KBM-7 (cell line): Measurements from ENCODE around the gene TCEA2.
A peak's percentile ranks its signal among the peaks of the same experiment; 100 is the strongest.
"Not testable (repeated sequence)": the region's sequence is repeated elsewhere in the genome, so short reads cannot be mapped to it uniquely, and the experiment has no call there.

Experiments used
- DNase-seq: peaks from one replicate; pipeline ENCODE4 v3.0.0-alpha.2; 2015
- in situ Hi-C: fragments of 300-500 bp; cut with MboI; formaldehyde crosslinking; loops from 2 replicates; pipeline ENCODE4 v1.14.3; 2020; ENCODE audit warnings: low sequenced_read_pairs, low pct_unique_long_range_greater_than_20kb, mixed read lengths

The TCEA2 gene

DNA sequence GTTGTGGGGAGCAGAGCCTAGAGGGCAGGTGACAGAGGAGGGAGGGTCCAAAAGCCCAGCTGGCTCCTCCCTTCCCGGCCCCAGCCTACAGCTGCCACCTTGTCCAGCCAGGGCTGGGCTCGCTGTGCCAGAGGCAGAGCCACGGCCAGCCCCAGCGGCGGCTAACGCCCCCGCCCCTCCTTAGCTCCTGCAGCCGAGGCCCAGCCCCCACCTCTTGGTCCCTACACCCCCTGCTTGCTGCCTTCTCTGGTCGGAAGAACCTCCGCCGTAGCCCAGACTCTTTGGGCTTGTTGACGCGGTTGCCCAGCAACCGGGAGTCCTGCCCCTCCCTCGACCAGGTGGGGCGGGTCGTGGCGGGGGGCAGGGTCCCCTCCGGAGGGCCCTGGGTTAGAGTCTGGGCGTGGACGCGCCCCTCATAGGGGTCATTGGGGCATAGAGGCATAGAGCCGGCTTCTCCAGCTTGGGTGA, 21.7 kb downstream of the TCEA2 start:
- in situ Hi-C loops, result no loop called here
- DNase-seq, result no peak

DNA sequence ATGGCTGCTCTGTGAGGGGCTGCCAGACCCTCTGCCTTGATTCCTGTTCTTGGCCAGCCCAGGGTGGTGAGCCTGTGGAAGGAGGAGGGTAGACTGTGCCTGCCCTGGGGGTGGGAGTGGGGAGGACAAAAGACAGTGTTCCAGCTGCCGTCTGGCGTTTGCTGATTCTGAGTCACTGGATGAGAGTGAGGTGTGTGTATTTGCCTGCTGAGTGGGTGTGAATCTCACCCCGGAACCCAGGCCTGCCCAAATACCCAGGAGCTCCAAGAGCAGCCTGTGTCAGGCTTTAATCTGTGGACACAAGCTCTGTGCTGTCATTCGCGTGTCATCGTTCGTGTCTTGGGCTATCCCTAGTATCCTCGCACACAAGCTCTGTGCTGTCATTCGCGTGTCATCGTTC, 23.8 kb downstream of the TCEA2 start:
- DNase-seq, result no peak
- in situ Hi-C loops, result no loop called here

DNA sequence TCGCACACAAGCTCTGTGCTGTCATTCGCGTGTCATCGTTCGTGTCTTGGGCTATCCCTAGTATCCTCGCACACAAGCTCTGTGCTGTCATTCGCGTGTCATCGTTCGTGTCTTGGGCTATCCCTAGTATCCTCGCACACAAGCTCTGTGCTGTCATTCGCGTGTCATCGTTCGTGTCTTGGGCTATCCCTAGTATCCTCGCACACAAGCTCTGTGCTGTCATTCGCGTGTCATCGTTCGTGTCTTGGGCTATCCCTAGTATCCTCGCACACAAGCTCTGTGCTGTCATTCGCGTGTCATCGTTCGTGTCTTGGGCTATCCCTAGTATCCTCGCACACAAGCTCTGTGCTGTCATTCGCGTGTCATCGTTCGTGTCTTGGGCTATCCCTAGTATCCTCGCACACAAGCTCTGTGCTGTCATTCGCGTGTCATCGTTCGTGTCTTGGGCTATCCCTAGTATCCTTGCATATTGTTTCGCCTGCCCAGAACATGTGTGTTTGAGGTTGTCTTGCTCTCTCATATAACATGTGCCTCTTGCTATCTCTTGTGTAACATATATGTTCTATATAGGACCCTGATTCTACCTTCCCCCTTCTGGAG, 24.3 kb downstream of the TCEA2 start:
- DNase-seq, in situ Hi-C loops: not testable (repeated sequence)

GRCh38 chr20:64088586-64088985, 25.6 kb downstream of the TCEA2 start:
- DNase-seq, in situ Hi-C loops: not testable (repeated sequence)

GRCh38 chr20:64090165-64090564, 27.2 kb downstream of the TCEA2 start:
- in situ Hi-C loops, result no loop called here
- no peak for DNase-seq

DNA sequence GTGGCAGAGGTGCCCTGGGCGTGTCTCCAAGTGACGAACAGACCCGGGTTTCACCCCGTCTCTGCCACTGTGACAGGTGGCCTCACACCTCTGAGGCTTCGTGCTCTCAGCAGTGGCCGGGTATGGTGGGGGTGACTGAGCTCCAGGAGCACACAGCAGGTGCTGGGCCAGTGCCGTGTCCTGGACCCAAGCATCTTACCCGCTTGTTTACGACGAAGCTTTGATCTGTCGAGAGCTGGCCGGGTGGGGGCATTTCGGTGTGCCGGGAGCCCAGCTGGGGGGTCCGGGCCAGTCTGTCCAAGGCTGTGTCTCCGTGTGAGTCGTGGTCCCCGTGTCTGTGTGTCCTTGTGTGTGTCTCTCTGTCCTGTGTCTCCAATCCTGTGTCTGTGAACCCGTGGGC, 28.3 kb downstream of the TCEA2 start:
- in situ Hi-C loops, result no loop called here
- DNase-seq, result no peak

GRCh38 chr20:64091770-64092169, 28.8 kb downstream of the TCEA2 start:
- in situ Hi-C loops, result no loop called here
- DNase-seq, result no peak

DNA sequence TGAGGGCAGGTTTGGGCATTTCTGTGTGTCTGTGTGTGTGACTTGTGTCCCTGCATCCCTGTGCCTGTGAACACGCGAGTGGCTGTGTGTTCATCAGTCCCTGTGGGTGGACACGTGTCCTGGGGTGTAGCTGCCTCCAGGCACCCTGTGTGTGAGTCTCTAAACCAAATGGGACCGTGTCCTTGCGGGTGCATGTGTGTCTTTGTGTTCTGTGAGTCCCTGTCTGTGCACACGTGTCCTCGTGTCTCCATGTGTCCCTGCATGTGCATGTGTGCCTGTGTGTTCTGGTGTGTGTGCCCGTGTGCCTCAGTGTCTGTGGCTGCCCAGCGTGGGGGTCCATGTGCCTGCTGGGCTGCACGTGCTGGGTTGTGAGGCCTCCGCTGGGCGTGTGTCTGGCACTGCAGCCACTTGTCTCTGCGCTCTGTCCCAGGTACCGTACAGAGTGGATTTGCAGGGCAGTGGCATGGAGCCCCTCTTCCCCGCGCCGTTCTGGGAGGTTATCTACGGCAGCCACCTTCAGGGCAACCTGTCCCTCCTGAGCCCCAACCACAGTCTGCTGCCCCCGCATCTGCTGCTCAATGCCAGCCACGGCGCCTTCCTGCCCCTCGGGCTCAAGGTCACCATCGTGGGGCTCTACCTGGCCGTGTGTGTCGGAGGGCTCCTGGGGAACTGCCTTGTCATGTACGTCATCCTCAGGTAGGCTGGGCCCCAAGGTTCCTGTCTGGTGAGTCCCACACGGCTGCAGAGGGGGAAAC, 29.4 kb downstream of the TCEA2 start:
- in situ Hi-C loops, result no loop called here
- DNase-seq, result no peak

GRCh38 chr20:64093013-64093503, 30.1 kb downstream of the TCEA2 start:
- DNase-seq, result no peak
- in situ Hi-C loops, result no loop called here

DNA sequence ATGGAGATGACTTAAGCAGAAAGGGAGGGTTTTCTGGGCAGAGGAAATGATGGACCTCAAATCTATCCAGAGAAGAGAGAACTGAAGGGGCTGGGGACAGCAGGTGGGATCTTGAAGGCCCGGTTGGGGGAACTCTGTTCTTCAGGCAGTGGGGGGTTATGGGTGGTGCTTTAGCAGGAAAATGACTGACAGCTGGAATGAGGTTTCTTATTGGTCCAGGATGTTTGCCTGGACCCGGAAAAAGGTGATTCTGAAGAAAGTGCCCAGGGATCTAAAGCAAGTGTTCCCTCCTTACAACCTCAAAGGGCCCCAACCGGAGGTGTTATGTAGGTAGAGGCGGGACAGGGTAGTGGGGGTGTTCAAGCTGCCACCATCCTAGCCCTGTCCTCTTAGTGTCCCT, 32.5 kb downstream of the TCEA2 start:
- no peak for DNase-seq
- in situ Hi-C loops, result no loop called here

GRCh38 chr20:64095927-64096326, 32.9 kb downstream of the TCEA2 start:
- no peak for DNase-seq
- in situ Hi-C loops, result no loop called here

- no peak for DNase-seq
- in situ Hi-C loops, result no loop called here
These were observed 33.5 kb downstream of the TCEA2 start for GRCh38 chr20:64096535-64096934.

DNA sequence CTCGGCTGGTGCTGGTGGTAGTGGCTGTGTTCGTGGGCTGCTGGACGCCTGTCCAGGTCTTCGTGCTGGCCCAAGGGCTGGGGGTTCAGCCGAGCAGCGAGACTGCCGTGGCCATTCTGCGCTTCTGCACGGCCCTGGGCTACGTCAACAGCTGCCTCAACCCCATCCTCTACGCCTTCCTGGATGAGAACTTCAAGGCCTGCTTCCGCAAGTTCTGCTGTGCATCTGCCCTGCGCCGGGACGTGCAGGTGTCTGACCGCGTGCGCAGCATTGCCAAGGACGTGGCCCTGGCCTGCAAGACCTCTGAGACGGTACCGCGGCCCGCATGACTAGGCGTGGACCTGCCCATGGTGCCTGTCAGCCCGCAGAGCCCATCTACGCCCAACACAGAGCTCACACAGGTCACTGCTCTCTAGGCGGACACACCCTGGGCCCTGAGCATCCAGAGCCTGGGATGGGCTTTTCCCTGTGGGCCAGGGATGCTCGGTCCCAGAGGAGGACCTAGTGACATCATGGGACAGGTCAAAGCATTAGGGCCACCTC, 35.5 kb downstream of the TCEA2 start:
- in situ Hi-C loops, result no loop called here
- no peak for DNase-seq

DNA sequence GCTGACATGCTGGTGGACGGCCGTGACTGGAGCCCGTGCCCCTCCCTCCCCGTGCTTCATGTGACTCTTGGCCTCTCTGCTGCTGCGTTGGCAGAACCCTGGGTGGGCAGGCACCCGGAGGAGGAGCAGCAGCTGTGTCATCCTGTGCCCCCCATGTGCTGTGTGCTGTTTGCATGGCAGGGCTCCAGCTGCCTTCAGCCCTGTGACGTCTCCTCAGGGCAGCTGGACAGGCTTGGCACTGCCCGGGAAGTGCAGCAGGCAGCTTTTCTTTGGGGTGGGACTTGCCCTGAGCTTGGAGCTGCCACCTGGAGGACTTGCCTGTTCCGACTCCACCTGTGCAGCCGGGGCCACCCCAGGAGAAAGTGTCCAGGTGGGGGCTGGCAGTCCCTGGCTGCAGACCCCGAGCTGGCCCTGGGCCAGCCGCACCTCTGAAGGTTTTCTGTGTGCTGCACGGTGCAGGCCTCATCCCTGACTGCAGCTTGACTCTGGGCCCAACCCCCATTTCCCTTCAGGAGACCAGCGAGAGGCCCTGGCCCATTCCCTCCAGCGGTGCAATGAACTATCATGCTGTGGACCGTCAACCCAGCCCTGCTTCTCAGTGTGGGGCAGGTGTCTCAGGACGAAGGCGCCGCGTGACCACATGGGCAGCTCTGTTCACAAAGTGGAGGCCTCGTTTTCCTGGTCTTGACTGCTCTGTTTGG, 36.2 kb downstream of the TCEA2 start:
- in situ Hi-C loops, result no loop called here
- no peak for DNase-seq

GRCh38 chr20:64099880-64100565, 37.0 kb downstream of the TCEA2 start:
- in situ Hi-C loops, result no loop called here
- no peak for DNase-seq

- in situ Hi-C loops, result no loop called here
- DNase-seq, result no peak
These were observed 37.5 kb downstream of the TCEA2 start for GRCh38 chr20:64100566-64100888.

DNA sequence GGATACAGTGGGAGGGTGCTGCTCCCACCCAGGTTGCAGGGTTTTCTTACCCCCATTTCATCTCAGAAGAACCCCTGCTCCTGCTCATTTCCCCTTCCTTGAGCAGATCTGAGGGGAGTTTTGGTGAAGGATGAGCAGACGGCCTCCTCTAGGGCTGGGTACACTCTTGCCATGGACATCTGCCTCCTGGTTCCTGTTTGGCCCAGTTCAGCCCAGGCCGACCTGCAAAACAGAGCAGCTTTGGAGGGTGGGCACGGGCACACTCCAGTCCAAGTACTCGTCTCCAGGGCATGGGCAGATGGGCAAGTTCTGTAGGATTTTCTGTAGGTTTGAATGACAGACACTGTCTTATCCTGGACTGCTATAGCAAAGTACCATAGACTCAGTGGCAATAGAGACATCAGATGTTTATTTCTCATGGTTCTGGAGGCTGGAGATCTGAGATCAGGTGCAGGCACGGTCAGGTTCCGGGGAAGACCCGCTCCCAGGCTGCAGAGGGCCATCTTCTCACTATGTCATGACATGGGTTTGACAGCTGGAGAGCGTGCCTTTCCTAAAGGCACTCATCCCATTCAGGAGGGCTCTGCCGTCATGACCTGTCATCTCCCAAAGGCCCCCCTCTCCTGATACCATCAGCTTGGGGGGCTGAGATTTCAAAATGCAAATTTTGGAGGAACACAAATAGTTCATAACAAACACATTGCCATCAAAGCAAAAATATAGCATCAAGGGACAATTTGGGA, 38.1 kb downstream of the TCEA2 start:
- no peak for DNase-seq
- in situ Hi-C loops, result no loop called here

DNA sequence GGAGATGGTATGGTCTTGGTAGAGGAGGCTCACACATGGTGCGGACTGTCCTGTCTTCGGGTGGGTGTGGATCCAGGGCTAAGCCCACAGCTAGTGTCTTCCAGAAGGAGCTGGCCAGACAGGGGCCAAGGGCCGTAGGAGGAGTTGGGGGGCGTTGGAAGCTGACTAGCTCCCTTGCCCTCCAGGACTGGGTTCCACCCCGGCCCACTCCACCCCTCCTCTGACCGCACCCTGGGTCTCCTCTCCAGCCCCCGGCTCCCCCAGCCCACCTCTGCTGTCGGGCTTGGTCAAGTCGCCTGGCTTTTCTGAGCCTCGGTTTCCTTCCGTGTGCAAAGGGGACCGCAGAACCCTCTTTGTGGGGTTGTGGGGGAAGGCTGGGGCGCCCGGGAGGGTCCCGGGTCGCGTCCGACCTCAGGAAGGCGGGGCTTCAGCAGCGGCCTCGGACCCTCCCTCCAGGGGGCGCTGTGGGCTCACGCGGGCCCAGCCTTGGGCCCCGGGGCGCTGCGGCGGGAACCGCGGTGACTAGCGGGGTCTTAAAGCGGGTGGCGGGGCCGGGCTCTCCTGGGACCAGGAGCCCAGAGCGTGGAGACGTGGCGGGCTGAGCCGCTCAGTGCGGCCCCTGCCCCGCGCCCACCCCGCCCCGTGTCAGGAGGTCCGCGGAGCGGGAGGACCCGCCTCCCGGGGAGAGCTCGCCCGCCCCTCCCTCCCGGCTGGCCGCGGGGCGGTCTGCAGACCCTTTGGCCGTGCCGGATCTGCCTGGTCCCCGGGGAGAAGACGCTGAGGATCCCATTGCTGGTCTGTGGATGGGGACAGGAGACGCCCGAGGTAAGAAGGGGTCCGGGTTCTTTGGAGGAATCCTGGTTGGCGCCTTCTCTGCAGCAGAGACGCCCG, 39.0 kb downstream of the TCEA2 start:
- peak; percentile 71 for DNase-seq
- in situ Hi-C loops, result no loop called here
